ENCODE data around the gene ZFR2.
"Not testable (repeated sequence)": the region's sequence is repeated elsewhere in the genome, so short reads cannot be mapped to it uniquely, and the experiment has no call there.

ZFR2 gene

DNA sequence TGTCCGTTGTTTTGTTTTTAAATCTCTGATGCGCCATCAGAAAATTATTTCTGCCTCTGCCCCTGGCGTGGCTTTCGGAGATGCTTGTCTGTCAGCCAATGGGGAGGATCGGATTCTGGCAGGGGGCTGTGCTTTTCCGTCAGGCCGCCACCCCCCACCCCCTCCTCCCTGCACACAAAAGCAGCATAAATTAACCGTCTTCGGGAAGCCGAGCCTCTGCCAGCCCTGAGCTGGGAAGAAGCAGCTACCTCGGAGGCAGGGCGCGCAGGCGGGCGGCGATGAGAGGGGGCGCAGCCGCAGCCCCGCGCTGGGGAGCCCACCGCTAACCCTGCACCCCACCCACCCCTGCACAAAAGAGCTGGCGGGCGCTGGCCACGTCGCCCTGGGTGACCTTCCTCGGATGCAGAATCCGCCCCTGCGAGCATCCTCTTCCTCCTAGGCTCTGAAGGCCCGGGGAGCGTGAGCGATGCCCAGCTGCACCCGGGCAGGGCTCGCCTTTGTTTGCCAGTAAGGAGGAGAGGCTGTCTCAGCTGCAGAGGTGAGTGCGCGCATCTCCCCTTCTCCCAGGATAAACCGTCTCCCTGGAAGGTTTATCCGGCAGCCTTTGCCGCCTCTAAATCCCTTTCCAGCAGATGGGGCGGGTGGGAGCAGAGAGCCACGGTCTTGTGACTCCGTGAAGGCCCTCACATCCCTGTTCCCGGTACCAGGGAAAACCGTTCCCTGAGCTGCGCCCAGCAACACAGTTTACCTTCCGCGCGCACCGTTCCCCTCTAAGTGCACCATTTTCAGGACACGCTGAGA is 11.8 kb upstream of the ZFR2 start, which contains the start of gene ATCAY (continued):
- TF ChIP-seq, protein P1, sequence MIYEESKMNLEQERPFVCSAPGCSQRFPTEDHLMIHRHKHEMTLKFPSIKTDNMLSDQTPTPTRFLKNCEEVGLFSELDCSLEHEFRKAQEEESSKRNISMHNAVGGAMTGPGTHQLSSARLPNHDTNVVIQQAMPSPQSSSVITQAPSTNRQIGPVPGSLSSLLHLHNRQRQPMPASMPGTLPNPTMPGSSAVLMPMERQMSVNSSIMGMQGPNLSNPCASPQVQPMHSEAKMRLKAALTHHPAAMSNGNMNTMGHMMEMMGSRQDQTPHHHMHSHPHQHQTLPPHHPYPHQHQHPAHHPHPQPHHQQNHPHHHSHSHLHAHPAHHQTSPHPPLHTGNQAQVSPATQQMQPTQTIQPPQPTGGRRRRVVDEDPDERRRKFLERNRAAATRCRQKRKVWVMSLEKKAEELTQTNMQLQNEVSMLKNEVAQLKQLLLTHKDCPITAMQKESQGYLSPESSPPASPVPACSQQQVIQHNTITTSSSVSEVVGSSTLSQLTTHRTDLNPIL (CRISPR knock-in tag; IDR thresholded peaks at IDR 0.05; ENCODE audit: low read depth): no peak
- TF ChIP-seq PPARA (CRISPR knock-in tag; IDR thresholded peaks at IDR 0.05; ENCODE audit: borderline replicate concordance) (no peak), CSDC2 (CRISPR knock-in tag; IDR thresholded peaks at IDR 0.05) (no peak), ZC3H10 (CRISPR knock-in tag; IDR thresholded peaks at IDR 0.05) (no peak), ISL1 (CRISPR knock-in tag; IDR thresholded peaks at IDR 0.05) (no peak), ESRRG (CRISPR knock-in tag; IDR thresholded peaks at IDR 0.05) (no peak), SNAI2 (CRISPR knock-in tag; IDR thresholded peaks at IDR 0.05) (no peak), GLIS3 (CRISPR knock-in tag; IDR thresholded peaks at IDR 0.05) (no peak)

DNA sequence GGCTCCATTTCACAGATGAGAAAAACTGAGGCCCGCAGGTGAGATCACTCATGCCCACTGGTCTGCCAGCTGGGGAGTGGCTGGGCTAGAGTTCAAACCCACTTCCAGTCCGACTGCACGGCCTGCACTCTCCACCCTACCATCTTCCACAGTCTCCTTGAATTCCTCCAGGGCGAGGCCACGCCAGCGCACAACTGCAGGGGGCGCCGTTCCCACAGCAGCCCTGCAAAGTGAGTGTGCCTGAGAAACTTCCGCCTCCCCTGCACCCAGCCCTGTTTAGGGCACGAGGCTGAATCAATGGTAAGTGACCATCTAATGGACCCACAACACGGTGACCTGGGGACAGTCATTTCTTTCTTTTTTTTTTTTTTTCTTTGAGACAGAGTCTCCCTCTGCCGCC is 10.8 kb upstream of the ZFR2 start:
- TF ChIP-seq, protein P2, sequence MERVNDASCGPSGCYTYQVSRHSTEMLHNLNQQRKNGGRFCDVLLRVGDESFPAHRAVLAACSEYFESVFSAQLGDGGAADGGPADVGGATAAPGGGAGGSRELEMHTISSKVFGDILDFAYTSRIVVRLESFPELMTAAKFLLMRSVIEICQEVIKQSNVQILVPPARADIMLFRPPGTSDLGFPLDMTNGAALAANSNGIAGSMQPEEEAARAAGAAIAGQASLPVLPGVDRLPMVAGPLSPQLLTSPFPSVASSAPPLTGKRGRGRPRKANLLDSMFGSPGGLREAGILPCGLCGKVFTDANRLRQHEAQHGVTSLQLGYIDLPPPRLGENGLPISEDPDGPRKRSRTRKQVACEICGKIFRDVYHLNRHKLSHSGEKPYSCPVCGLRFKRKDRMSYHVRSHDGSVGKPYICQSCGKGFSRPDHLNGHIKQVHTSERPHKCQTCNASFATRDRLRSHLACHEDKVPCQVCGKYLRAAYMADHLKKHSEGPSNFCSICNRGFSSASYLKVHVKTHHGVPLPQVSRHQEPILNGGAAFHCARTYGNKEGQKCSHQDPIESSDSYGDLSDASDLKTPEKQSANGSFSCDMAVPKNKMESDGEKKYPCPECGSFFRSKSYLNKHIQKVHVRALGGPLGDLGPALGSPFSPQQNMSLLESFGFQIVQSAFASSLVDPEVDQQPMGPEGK (CRISPR knock-in tag; IDR thresholded peaks at IDR 0.05; ENCODE audit: borderline replicate concordance): no peak
- TF ChIP-seq SNAI2 (CRISPR knock-in tag; IDR thresholded peaks at IDR 0.05) (no peak), PPARA (CRISPR knock-in tag; IDR thresholded peaks at IDR 0.05; ENCODE audit: borderline replicate concordance) (no peak), OSR1 (CRISPR knock-in tag; IDR thresholded peaks at IDR 0.05) (no peak), ZFP3 (CRISPR knock-in tag; IDR thresholded peaks at IDR 0.05) (no peak), TOX (CRISPR knock-in tag; IDR thresholded peaks at IDR 0.05; ENCODE audit: borderline replicate concordance) (no peak), ZNF8 (CRISPR knock-in tag; IDR thresholded peaks at IDR 0.05) (no peak), ZNF565 (CRISPR knock-in tag; conservative IDR thresholded peaks at IDR 0.05; ENCODE audit: low read depth) (no peak), ARNTL (CRISPR knock-in tag; IDR thresholded peaks at IDR 0.05; ENCODE audit: borderline replicate concordance, low read depth) (no peak), GLIS3 (CRISPR knock-in tag; IDR thresholded peaks at IDR 0.05) (no peak), BACH2 (CRISPR knock-in tag; IDR thresholded peaks at IDR 0.05; ENCODE audit: borderline replicate concordance) (no peak)
- TF ChIP-seq, protein P1 (CRISPR knock-in tag; IDR thresholded peaks at IDR 0.05; ENCODE audit: low read depth): no peak
- TF ChIP-seq, protein P3, sequence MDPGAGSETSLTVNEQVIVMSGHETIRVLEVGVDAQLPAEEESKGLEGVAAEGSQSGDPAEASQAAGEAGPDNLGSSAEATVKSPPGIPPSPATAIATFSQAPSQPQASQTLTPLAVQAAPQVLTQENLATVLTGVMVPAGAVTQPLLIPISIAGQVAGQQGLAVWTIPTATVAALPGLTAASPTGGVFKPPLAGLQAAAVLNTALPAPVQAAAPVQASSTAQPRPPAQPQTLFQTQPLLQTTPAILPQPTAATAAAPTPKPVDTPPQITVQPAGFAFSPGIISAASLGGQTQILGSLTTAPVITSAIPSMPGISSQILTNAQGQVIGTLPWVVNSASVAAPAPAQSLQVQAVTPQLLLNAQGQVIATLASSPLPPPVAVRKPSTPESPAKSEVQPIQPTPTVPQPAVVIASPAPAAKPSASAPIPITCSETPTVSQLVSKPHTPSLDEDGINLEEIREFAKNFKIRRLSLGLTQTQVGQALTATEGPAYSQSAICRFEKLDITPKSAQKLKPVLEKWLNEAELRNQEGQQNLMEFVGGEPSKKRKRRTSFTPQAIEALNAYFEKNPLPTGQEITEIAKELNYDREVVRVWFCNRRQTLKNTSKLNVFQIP (CRISPR knock-in tag; IDR thresholded peaks at IDR 0.05; ENCODE audit: borderline replicate concordance, low read depth): no peak
- TF ChIP-seq, protein P4, sequence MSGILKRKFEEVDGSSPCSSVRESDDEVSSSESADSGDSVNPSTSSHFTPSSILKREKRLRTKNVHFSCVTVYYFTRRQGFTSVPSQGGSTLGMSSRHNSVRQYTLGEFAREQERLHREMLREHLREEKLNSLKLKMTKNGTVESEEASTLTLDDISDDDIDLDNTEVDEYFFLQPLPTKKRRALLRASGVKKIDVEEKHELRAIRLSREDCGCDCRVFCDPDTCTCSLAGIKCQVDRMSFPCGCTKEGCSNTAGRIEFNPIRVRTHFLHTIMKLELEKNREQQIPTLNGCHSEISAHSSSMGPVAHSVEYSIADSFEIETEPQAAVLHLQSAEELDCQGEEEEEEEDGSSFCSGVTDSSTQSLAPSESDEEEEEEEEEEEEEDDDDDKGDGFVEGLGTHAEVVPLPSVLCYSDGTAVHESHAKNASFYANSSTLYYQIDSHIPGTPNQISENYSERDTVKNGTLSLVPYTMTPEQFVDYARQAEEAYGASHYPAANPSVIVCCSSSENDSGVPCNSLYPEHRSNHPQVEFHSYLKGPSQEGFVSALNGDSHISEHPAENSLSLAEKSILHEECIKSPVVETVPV (CRISPR knock-in tag; IDR thresholded peaks at IDR 0.05): no peak
- ATAC-seq: no peak

DNA sequence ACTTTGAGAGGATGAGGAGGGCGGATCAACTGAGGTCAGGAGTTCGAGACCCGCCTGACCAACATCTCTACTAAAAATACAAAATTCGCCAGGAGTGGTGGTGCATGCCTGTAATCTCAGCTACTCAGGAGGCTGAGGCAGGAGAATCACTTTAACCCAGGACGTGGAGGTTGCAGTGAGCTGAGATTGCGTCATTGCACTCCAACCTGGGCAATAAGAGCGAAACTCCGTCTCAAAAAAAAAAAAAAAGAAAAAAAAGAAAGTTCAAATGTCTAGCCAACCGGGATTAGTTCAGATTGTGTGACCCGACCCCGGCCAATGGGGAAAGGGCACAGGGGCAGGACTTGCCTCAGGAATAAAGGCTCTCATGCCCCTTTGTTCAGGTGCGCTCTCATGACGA is 5.9 kb upstream of the ZFR2 start:
- ATAC-seq: not testable (repeated sequence)

DNA sequence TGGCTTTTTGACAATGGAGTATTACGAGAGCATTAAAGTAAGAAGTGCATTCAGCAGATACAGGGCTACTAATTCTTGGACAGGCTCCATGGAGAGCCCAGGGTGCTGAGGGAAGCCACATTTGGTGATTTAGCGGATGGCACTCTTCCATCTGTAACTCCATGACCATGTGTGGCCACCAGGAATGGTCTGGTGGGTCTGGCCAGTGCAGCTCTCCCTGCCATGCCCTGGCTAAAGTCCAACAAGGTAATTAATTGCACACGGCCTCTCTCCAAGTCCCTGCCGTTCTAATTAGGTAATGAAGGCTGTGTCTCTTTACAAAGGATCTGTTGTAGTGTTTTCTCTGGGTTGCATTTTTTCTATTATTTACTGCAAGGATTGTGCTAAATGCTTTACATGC is 4.3 kb upstream of the ZFR2 start:
- ATAC-seq: no peak
- TF ChIP-seq, protein P5, sequence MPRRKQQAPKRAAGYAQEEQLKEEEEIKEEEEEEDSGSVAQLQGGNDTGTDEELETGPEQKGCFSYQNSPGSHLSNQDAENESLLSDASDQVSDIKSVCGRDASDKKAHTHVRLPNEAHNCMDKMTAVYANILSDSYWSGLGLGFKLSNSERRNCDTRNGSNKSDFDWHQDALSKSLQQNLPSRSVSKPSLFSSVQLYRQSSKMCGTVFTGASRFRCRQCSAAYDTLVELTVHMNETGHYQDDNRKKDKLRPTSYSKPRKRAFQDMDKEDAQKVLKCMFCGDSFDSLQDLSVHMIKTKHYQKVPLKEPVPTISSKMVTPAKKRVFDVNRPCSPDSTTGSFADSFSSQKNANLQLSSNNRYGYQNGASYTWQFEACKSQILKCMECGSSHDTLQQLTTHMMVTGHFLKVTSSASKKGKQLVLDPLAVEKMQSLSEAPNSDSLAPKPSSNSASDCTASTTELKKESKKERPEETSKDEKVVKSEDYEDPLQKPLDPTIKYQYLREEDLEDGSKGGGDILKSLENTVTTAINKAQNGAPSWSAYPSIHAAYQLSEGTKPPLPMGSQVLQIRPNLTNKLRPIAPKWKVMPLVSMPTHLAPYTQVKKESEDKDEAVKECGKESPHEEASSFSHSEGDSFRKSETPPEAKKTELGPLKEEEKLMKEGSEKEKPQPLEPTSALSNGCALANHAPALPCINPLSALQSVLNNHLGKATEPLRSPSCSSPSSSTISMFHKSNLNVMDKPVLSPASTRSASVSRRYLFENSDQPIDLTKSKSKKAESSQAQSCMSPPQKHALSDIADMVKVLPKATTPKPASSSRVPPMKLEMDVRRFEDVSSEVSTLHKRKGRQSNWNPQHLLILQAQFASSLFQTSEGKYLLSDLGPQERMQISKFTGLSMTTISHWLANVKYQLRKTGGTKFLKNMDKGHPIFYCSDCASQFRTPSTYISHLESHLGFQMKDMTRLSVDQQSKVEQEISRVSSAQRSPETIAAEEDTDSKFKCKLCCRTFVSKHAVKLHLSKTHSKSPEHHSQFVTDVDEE (CRISPR knock-in tag; IDR thresholded peaks at IDR 0.05): peak; percentile 45; the same call in 1 of the 2 replicates
- TF ChIP-seq TCF4 (CRISPR knock-in tag; IDR thresholded peaks at IDR 0.05; ENCODE audit: borderline replicate concordance): peak; percentile 68
- TF ChIP-seq ZNF70 (CRISPR knock-in tag; IDR thresholded peaks at IDR 0.05): no peak
- no peak for TF ChIP-seq OSR1 (CRISPR knock-in tag; IDR thresholded peaks at IDR 0.05)

Data from SK-N-SH treated with all-trans-retinoic acid at 6 μM for 48 hours (cell line).